Glutamatergic neuron (in vitro differentiated cells): Measurements from ENCODE around the gene EPHA3. TPM values are rescaled to one million over a fixed set of nuclear protein-coding genes. Genes with fewer than 3 reads are reported as not detected.

Source experiments
- DNase-seq: peaks from one replicate; pipeline ENCODE4 v3.0.0; 2022
- H3K27ac Mint-ChIP-seq: one replicate; pipeline ENCODE4 v1.8.0; 2020; ENCODE audit warnings: mild to moderate bottlenecking, mixed read lengths, inconsistent platforms; ENCODE audit not compliant: unreplicated experiment
- H3K27me3 Mint-ChIP-seq: one replicate; pipeline ENCODE4 v1.8.0; 2020; ENCODE audit warnings: mild to moderate bottlenecking, moderate library complexity, mixed read lengths, inconsistent platforms; ENCODE audit not compliant: unreplicated experiment
- H3K36me3 Mint-ChIP-seq: one replicate; pipeline ENCODE4 v1.8.0; 2020; ENCODE audit warnings: mild to moderate bottlenecking, mixed read lengths, inconsistent platforms; ENCODE audit not compliant: unreplicated experiment
- H3K4me1 Mint-ChIP-seq: one replicate; pipeline ENCODE4 v1.8.0; 2020; ENCODE audit warnings: mild to moderate bottlenecking, low read depth, mixed read lengths, inconsistent platforms; ENCODE audit not compliant: unreplicated experiment
- H3K4me3 Mint-ChIP-seq: one replicate; pipeline ENCODE4 v1.8.0; 2020; ENCODE audit warnings: mild to moderate bottlenecking, mixed read lengths, inconsistent platforms; ENCODE audit not compliant: unreplicated experiment
- H3K9me3 Mint-ChIP-seq: one replicate; pipeline ENCODE4 v1.8.0; 2020; ENCODE audit warnings: mild to moderate bottlenecking, moderate library complexity, mixed read lengths, inconsistent platforms; ENCODE audit not compliant: unreplicated experiment
- total RNA-seq: library from RNA; stranded (reverse); fragmentation: NEBNext Ultra II Directional; extraction: Animal tissue kit (Norgen Biotek cat#: 25700); gene quantifications from one replicate; pipeline ENCODE4 v1.2.1, GENCODE V29; 2021; ENCODE audit not compliant: unreplicated experiment
- TF ChIP-seq, protein P1 (sequence below): fragments of 200-600 bp; sonication (generic); IDR thresholded peaks from one replicate; pipeline ENCODE4 v1.5.0; 2021; ENCODE audit not compliant: partially characterized antibody, unreplicated experiment

The EPHA3 gene
- total RNA-seq, 1 donor from 2014 or later = 9.9 TPM

DNA sequence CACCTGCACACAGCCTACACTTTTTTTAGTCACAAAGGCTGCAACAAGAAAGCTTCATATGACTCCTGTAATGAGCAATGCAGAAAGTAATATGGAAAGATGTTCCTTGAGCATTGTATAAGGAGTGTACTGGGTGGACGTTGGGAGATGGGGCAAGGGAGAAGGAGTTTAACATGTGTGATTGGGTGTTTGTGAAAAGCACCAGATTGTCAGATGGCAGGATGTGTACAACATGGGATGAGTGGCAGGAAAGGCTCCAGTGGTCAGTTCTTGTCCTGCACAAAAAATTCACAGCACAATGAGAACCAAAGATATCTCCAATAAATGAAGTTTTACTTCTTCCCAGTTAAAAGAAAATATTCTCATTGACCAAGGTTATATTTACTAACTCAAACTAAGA, 255.1 kb downstream of the EPHA3 start:
- no peaks in the 10 kb centered on the region for H3K9me3 Mint-ChIP-seq
- TF ChIP-seq, protein P1, sequence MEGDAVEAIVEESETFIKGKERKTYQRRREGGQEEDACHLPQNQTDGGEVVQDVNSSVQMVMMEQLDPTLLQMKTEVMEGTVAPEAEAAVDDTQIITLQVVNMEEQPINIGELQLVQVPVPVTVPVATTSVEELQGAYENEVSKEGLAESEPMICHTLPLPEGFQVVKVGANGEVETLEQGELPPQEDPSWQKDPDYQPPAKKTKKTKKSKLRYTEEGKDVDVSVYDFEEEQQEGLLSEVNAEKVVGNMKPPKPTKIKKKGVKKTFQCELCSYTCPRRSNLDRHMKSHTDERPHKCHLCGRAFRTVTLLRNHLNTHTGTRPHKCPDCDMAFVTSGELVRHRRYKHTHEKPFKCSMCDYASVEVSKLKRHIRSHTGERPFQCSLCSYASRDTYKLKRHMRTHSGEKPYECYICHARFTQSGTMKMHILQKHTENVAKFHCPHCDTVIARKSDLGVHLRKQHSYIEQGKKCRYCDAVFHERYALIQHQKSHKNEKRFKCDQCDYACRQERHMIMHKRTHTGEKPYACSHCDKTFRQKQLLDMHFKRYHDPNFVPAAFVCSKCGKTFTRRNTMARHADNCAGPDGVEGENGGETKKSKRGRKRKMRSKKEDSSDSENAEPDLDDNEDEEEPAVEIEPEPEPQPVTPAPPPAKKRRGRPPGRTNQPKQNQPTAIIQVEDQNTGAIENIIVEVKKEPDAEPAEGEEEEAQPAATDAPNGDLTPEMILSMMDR = no peak
- no peaks in the 10 kb centered on the region for H3K4me1 Mint-ChIP-seq
- no peak overlapping the region for H3K27ac Mint-ChIP-seq
- no peaks in the 10 kb centered on the region for H3K36me3 Mint-ChIP-seq
- H3K4me3 Mint-ChIP-seq = no peak overlapping the region
- DNase-seq = no peak
- H3K27me3 Mint-ChIP-seq = peaks cover 1% of the 10 kb centered on the region

DNA sequence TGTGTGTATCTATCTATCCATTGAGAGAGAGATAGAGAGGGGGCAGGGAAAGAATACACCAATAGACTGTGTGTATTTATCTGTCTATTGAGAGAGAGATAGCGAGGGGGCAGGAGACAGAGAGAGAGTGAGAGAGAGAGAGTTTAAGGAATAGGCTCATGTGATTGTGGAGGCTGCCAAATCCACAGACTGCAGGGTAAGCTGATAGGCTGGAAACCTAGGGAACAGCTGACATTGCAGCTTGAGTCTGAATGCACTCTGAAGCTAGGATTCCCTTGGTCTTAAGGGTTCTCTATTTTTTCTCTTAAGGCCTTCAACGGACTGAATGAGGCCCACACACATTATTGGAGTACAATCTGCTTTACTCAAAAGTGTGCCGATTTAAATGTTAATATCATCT, 255.8 kb downstream of the EPHA3 start:
- TF ChIP-seq, protein P1 = no peak
- no peaks in the 10 kb centered on the region for H3K9me3 Mint-ChIP-seq
- peaks cover 1% of the 10 kb centered on the region for H3K27me3 Mint-ChIP-seq
- H3K4me1 Mint-ChIP-seq = no peaks in the 10 kb centered on the region
- H3K36me3 Mint-ChIP-seq = no peaks in the 10 kb centered on the region
- H3K4me3 Mint-ChIP-seq = no peak overlapping the region
- H3K27ac Mint-ChIP-seq = no peak overlapping the region
- no peak for DNase-seq

DNA sequence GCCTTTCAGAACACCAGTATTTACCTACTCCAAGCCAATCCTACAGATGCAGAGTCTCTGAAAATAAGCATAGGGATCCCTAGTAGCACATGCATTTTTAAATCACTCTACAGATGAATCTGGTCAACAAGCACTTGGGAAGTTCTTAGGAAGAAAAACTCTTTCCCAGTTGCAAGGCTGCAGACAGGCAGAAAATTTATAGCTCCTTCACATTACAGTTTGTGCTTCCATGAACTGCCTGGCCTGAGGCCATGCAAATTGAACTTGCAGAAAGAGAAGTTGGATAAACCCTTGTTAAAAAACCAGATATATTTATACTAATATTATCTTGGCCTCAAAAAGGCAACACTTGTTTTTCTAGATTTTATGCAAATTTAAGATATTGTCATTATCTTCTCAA, 256.9 kb downstream of the EPHA3 start:
- H3K36me3 Mint-ChIP-seq = no peaks in the 10 kb centered on the region
- no peaks in the 10 kb centered on the region for H3K4me1 Mint-ChIP-seq
- no peak for DNase-seq
- no peak overlapping the region for H3K27ac Mint-ChIP-seq
- TF ChIP-seq, protein P1 = no peak
- no peak overlapping the region for H3K4me3 Mint-ChIP-seq
- H3K9me3 Mint-ChIP-seq = no peaks in the 10 kb centered on the region
- peaks cover 1% of the 10 kb centered on the region for H3K27me3 Mint-ChIP-seq

DNA sequence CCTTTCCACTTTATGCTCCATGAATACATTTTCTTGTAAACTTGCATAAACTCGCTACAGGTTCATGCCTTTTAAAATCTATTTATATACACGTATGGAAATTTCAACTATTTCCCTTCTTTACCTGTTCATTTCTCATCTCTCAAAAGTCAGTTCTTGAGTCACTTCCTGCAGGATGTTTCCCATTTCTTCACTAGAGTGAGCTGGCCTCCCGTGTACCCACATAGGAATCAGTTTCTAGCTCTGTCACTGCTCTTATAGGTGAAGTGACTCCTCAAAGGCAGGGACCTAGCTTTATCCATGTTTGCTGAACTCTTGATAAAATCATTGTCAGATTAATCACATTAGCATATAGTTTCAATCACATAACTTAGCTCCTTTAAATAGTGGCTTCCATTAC, 259.7 kb downstream of the EPHA3 start:
- no peak overlapping the region for H3K27ac Mint-ChIP-seq
- H3K9me3 Mint-ChIP-seq = no peaks in the 10 kb centered on the region
- no peak overlapping the region for H3K4me3 Mint-ChIP-seq
- no peaks in the 10 kb centered on the region for H3K36me3 Mint-ChIP-seq
- TF ChIP-seq, protein P1 = no peak
- no peak for DNase-seq
- peaks cover 1% of the 10 kb centered on the region for H3K27me3 Mint-ChIP-seq
- H3K4me1 Mint-ChIP-seq = no peaks in the 10 kb centered on the region

GRCh38 chr3:89368846-89369245, 261.4 kb downstream of the EPHA3 start:
- H3K4me1 Mint-ChIP-seq = no peaks in the 10 kb centered on the region
- no peaks in the 10 kb centered on the region for H3K27me3 Mint-ChIP-seq
- H3K27ac Mint-ChIP-seq = no peak overlapping the region
- TF ChIP-seq, protein P1 = no peak
- no peak overlapping the region for H3K4me3 Mint-ChIP-seq
- no peaks in the 10 kb centered on the region for H3K36me3 Mint-ChIP-seq
- H3K9me3 Mint-ChIP-seq = no peaks in the 10 kb centered on the region
- DNase-seq = no peak
